Ovary (tissue), 9 donors: ENCODE data around the gene UBR1. TPM values are rescaled to one million over a fixed set of nuclear protein-coding genes. Genes with fewer than 3 reads are reported as not detected.

Experiments used
- DNase-seq, 5 donors: peaks; one replicate each; pipeline ENCODE4 v3.0.0-alpha.2; 2019 to 2020
- H3K27ac ChIP-seq, 2 donors: fragments of 200-600 bp; one replicate each; pipeline versions ENCODE4 v1.5.1 to v1.8.0; 2019 to 2022
- H3K27me3 ChIP-seq: fragments of 200-600 bp; one replicate; pipeline ENCODE4 v1.8.0; 2022
- H3K36me3 ChIP-seq: fragments of 200-600 bp; sonication (generic); one replicate; pipeline ENCODE4 v1.5.1; 2019
- H3K4me1 ChIP-seq: one replicate; pipeline ENCODE4 v1.8.1; 2013; ENCODE audit warnings: mild to moderate bottlenecking, moderate library complexity; ENCODE audit not compliant: insufficient read depth
- H3K4me3 ChIP-seq: fragments of 200-600 bp; sonication (generic); one replicate; pipeline ENCODE4 v1.5.1; 2017
- H3K9me3 ChIP-seq, 2 donors: fragments of 200-600 bp in 1 of 2; sonication (generic) in 1 of 2; one replicate each; pipeline versions ENCODE4 v1.5.1 to v1.8.1; 2013 to 2019; ENCODE audit warnings: mild to moderate bottlenecking in 1 of 2, moderate library complexity in 1 of 2
- CTCF ChIP-seq, 3 donors: fragments of 450-650 bp in 2 of 3; fragments of 200-600 bp in 1 of 3; IDR thresholded peaks; one replicate each; pipeline versions ENCODE4 v1.5.1 to v1.8.0; 2016 to 2022; ENCODE audit warnings: antibody characterized with exemption in 3 of 3, mild to moderate bottlenecking in 1 of 3
- EP300 ChIP-seq: sonication (generic); formaldehyde crosslinking; IDR thresholded peaks from one replicate; pipeline ENCODE4 v1.6.1; 2017; ENCODE audit warnings: antibody characterized with exemption
- POLR2A ChIP-seq: fragments of 450-650 bp; IDR thresholded peaks from one replicate; pipeline ENCODE4 v1.6.1; 2017; ENCODE audit warnings: antibody characterized with exemption, mild to moderate bottlenecking, moderate library complexity
- WGBS, 3 donors: extraction: QIAGEN DNeasy Blood & Tissue Kit in 1 of 3; methylation state at CpG; one replicate each; pipeline versions ENCODE4 v1.1.5 to v1.1.7; 2013 to 2017; 5-methylcytosine and 5-hydroxymethylcytosine counted together
- intact Hi-C, 4 donors: fragments of 100-400 bp; cut with DNase I; formaldehyde crosslinking; loops; one replicate each; pipeline versions ENCODE4 v1.11.0 to v1.15.1; 2022 to 2023
- polyA plus RNA-seq, 2 donors: library from polyadenylated mRNA; stranded (reverse); fragments of 200-250 nt in 1 of 2; fragments of 350-450 nt in 1 of 2; fragmentation: Illumina TruSeq in 1 of 2; extraction: RNeasy Lipid Tissue Mini Kit (QIAGEN cat#74804) in 1 of 2; gene quantifications; one replicate each; pipeline ENCODE4 v1.2.3, GENCODE V29; 2013 to 2014
- total RNA-seq, 7 donors: library from RNA; depleted of rRNA in 2 of 7; stranded (reverse); fragments of >200 nt in 2 of 7; fragmentation: NEBNext Ultra II Directional in 3 of 7; extraction: Animal tissue kit (Norgen Biotek cat#: 25700) in 3 of 7; gene quantifications; one replicate each; pipeline versions ENCODE4 v1.1.0 to v1.2.4, GENCODE V29; 2016 to 2023
- donor health status: DM: no; HTN: no; CAD: no; lungs with moderate emphysema.
- donor health status: DM: no; HTN: no; CAD: no.
- donor health status: Bipolar disorder and iron deficiency.
- donor health status: DM: yes; HTN: yes; CAD: no.
- donor health status: DM: no; HTN: no; CAD: no.
- donor health status: DM: yes; HTN: yes; CAD: no.

Gene UBR1
- total and polyA plus RNA-seq, 9 donors = 7.5 to 34.1 (median 26.8) TPM

GRCh38 chr15:42921342-42921731 is 184.5 kb downstream of the UBR1 start:
- H3K4me1 ChIP-seq = no peaks in the 10 kb centered on the region
- H3K9me3 ChIP-seq = no peaks in the 10 kb centered on the region
- DNase-seq = peak in 4 of 5 donors; percentile 50 to 65 (median 64)
- intact Hi-C loops = loop anchor here in 2 of 4 donors (10.0 kb wide), 2 partner anchors 187 to 217 kb away; partner anchors contain the start of gene CDAN1 (in 2 of the 2)
- H3K36me3 ChIP-seq = no peaks in the 10 kb centered on the region
- H3K4me3 ChIP-seq = peak overlapping the region; percentile 95
- TF ChIP-seq EP300 = no peak
- no peak for TF ChIP-seq CTCF (IDR thresholded peaks at IDR 0.05)
- peak; percentile 27 for TF ChIP-seq POLR2A
- 0 to 1% (median 1%) methylated on average over 19 of the region's 19 CpGs for WGBS, 3 donors
- H3K27ac ChIP-seq = peak overlapping the region; percentile 46 to 60
- H3K27me3 ChIP-seq = no peaks in the 10 kb centered on the region

GRCh38 chr15:42920519-42921341 is 185.1 kb downstream of the UBR1 start, which contains the start of gene TTBK2:
Gene TTBK2 (minus strand): TSS chr15:42920778. CDS start chr15:42878617, 42,161 bp downstream.
- TF ChIP-seq POLR2A (peak; percentile 84), EP300 (no peak), CTCF (IDR thresholded peaks at IDR 0.05) (peak in 1 of 3 donors; percentile 37)
- intact Hi-C loops = loop anchor here in 2 of 4 donors (10.0 kb wide), 2 partner anchors 186 to 216 kb away; partner anchors contain the start of gene CDAN1 (in 2 of the 2)
- H3K4me1 ChIP-seq = no peaks in the 10 kb centered on the region
- 0 to 1% (median 0%) methylated on average over 50 to 72 of the region's 72 CpGs for WGBS, 3 donors
- peak within 1 kb of the TSS; percentile 83 to 90 for H3K27ac ChIP-seq
- H3K4me3 ChIP-seq = peak within 1 kb of the TSS; percentile 95
- no peaks in the 10 kb centered on the region for H3K9me3 ChIP-seq
- no peaks in the 10 kb centered on the region for H3K27me3 ChIP-seq
- DNase-seq = peak; percentile 98 to 99 (median 99)
- H3K36me3 ChIP-seq = no peaks in the 10 kb centered on the region

GRCh38 chr15:42919799-42920518 is 185.9 kb downstream of the UBR1 start:
- intact Hi-C loops = loop anchor here in 2 of 4 donors (10.0 kb wide), 2 partner anchors 185 to 215 kb away; partner anchors contain the start of gene CDAN1 (in 2 of the 2)
- H3K27ac ChIP-seq = peak overlapping the region; percentile 83 to 90
- H3K27me3 ChIP-seq = no peaks in the 10 kb centered on the region
- TF ChIP-seq CTCF (IDR thresholded peaks at IDR 0.05) (no peak), POLR2A (no peak), EP300 (no peak)
- H3K4me1 ChIP-seq = no peaks in the 10 kb centered on the region
- WGBS, 3 donors = 0 to 1% (median 1%) methylated on average over 32 to 40 of the region's 40 CpGs
- no peaks in the 10 kb centered on the region for H3K36me3 ChIP-seq
- peak overlapping the region; percentile 95 for H3K4me3 ChIP-seq
- H3K9me3 ChIP-seq = no peaks in the 10 kb centered on the region
- peak in 3 of 5 donors; percentile 43 to 75 (median 54) for DNase-seq

GRCh38 chr15:42919308-42919707 is 186.5 kb downstream of the UBR1 start:
- Histone ChIP-seq H3K27me3 (no peaks in the 10 kb centered on the region), H3K9me3 (no peaks in the 10 kb centered on the region), H3K4me1 (no peaks in the 10 kb centered on the region), H3K27ac (peak overlapping the region in 1 of 2 donors; percentile 90), H3K4me3 (peak overlapping the region; percentile 95), H3K36me3 (no peaks in the 10 kb centered on the region)
- TF ChIP-seq CTCF (IDR thresholded peaks at IDR 0.05) = no peak
- intact Hi-C loops = no loop called here
- DNase-seq = no peak
- WGBS, 3 donors = 11 to 21% (median 17%) methylated on average over 2 of the region's 2 CpGs
